GM12891 (cell line): Measurements from ENCODE around the gene SASH1.

Source experiments
- DNase-seq: peaks from one replicate; pipeline ENCODE4 v3.0.0; 2011; ENCODE audit warnings: low spot score; ENCODE audit not compliant: insufficient read length
- FAIRE-seq: peaks from 2 replicates; lab custom pipeline; 2011; peaks lifted over from hg19 to GRCh38; lab: Jason Lieb, UNC
- PAX5 ChIP-seq: IDR thresholded peaks from 2 replicates; pipeline ENCODE4 v1.6.1; 2011; ENCODE audit warnings: low read length, moderate library complexity, mild to moderate bottlenecking; ENCODE audit not compliant: insufficient read depth, severe bottlenecking
- POLR2A ChIP-seq: IDR thresholded peaks from 2 replicates; pipeline ENCODE4 v1.6.1; 2011; ENCODE audit warnings: low read depth, low read length, control low read depth
- POLR2AphosphoS5 ChIP-seq: IDR thresholded peaks from 2 replicates; pipeline ENCODE4 v1.6.1; 2011; ENCODE audit warnings: low read depth, low read length, control low read depth
- POU2F2 ChIP-seq: IDR thresholded peaks from 2 replicates; pipeline ENCODE4 v1.6.1; 2011; ENCODE audit warnings: low read depth, mild to moderate bottlenecking, control low read depth, low read length, moderate library complexity
- SPI1 ChIP-seq: IDR thresholded peaks from 2 replicates; pipeline ENCODE4 v1.6.1; 2011; ENCODE audit warnings: low read depth, low read length, control low read depth
- TAF1 ChIP-seq: IDR thresholded peaks from 2 replicates; pipeline ENCODE4 v1.6.1; 2011; ENCODE audit warnings: low read depth, low read length, control low read depth

The SASH1 gene

GRCh38 chr6:148470606-148471465, 128.2 kb downstream of the SASH1 start:
- FAIRE-seq = no peak
- DNase-seq = no peak
- TF ChIP-seq POU2F2 = no peak
- TF ChIP-seq PAX5 = no peak
- TF ChIP-seq TAF1 = no peak
- TF ChIP-seq POLR2AphosphoS5 = no peak
- TF ChIP-seq SPI1 = no peak
- TF ChIP-seq POLR2A = no peak

GRCh38 chr6:148471624-148472159, 129.1 kb downstream of the SASH1 start:
- no peak for DNase-seq
- no peak for FAIRE-seq
- TF ChIP-seq POLR2AphosphoS5 = no peak
- no peak for TF ChIP-seq PAX5
- TF ChIP-seq POLR2A = no peak
- TF ChIP-seq SPI1 = no peak
- no peak for TF ChIP-seq POU2F2
- no peak for TF ChIP-seq TAF1

GRCh38 chr6:148472171-148473105, 129.8 kb downstream of the SASH1 start:
- no peak for DNase-seq
- TF ChIP-seq POLR2A (no peak), POLR2AphosphoS5 (no peak), SPI1 (no peak), PAX5 (no peak)
- no peak for FAIRE-seq

- DNase-seq (no peak), FAIRE-seq (no peak)
- TF ChIP-seq POLR2A (no peak), TAF1 (no peak), PAX5 (no peak), POLR2AphosphoS5 (no peak), SPI1 (no peak), POU2F2 (no peak)
Measured at GRCh38 chr6:148479497-148479896, 136.9 kb downstream of the SASH1 start.

GRCh38 chr6:148487461-148487860, 144.8 kb downstream of the SASH1 start:
- no peak for TF ChIP-seq POLR2A
- no peak for TF ChIP-seq TAF1
- no peak for TF ChIP-seq SPI1
- no peak for TF ChIP-seq PAX5
- no peak for TF ChIP-seq POU2F2
- no peak for FAIRE-seq

GRCh38 chr6:148491638-148492251, 149.1 kb downstream of the SASH1 start:
- FAIRE-seq (no peak), DNase-seq (no peak)
- TF ChIP-seq TAF1 (no peak), POU2F2 (no peak), POLR2A (no peak), SPI1 (no peak), POLR2AphosphoS5 (no peak), PAX5 (no peak)

More at GRCh38 chr6:148487461-148487860, 144.8 kb downstream of the SASH1 start:
- no peak for DNase-seq

- DNase-seq = no peak
- no peak for TF ChIP-seq POU2F2
- TF ChIP-seq SPI1 = no peak
- TF ChIP-seq POLR2AphosphoS5 = no peak
- TF ChIP-seq TAF1 = no peak
- TF ChIP-seq POLR2A = no peak
- no peak for TF ChIP-seq PAX5
- no peak for FAIRE-seq
Measured at GRCh38 chr6:148492654-148493290, 150.1 kb downstream of the SASH1 start.

- FAIRE-seq (no peak), DNase-seq (no peak)
- no peak for TF ChIP-seq POU2F2
- no peak for TF ChIP-seq POLR2AphosphoS5
- TF ChIP-seq SPI1 = no peak
- no peak for TF ChIP-seq PAX5
- no peak for TF ChIP-seq POLR2A
- TF ChIP-seq TAF1 = no peak
Measured at GRCh38 chr6:148493424-148493823, 150.8 kb downstream of the SASH1 start.
